OCI-LY7 (cell line): ENCODE measurements around the gene NMD3.

ENCODE experiments used
- EZH2phosphoT487 ChIP-seq: fragments of 200-600 bp; sonication (generic); IDR thresholded peaks from 2 replicates; pipeline ENCODE4 v1.6.1; 2018; ENCODE audit warnings: low read depth, borderline replicate concordance, mild to moderate bottlenecking, mixed run types, antibody characterized with exemption, low read length, moderate library complexity, mixed read lengths
- TF ChIP-seq, protein P1 (sequence below): fragments of 200-600 bp; sonication (generic); conservative IDR thresholded peaks from 2 replicates; pipeline ENCODE4 v1.5.1; 2014; ENCODE audit warnings: mild to moderate bottlenecking, antibody characterized with exemption, low read length, moderate library complexity, mixed read lengths

DNA sequence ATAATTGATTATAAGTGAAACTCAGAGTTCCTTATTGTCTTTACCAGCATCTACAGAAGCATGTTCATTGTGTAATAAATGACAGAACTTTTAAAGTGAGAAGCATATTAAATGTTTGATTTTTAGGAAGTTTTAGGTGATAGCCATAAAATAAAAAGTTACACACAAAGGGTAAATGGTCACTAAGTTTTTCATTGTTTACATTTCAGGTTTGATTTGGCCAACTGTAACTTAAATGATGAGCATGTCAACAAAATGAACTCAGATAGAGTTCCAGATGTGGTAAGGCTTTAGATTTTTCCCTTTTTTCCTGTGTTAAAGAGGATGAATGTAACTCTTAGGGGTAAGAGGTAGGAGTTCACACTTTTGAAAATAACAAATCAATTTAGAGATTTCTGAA, 25.9 kb downstream of the NMD3 start:
- TF ChIP-seq, protein P1, sequence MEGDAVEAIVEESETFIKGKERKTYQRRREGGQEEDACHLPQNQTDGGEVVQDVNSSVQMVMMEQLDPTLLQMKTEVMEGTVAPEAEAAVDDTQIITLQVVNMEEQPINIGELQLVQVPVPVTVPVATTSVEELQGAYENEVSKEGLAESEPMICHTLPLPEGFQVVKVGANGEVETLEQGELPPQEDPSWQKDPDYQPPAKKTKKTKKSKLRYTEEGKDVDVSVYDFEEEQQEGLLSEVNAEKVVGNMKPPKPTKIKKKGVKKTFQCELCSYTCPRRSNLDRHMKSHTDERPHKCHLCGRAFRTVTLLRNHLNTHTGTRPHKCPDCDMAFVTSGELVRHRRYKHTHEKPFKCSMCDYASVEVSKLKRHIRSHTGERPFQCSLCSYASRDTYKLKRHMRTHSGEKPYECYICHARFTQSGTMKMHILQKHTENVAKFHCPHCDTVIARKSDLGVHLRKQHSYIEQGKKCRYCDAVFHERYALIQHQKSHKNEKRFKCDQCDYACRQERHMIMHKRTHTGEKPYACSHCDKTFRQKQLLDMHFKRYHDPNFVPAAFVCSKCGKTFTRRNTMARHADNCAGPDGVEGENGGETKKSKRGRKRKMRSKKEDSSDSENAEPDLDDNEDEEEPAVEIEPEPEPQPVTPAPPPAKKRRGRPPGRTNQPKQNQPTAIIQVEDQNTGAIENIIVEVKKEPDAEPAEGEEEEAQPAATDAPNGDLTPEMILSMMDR: no peak
- no peak for TF ChIP-seq EZH2phosphoT487
